B cell (primary cell): ENCODE data around the gene GPR35. TPM values are rescaled to one million over a fixed set of nuclear protein-coding genes. Genes with fewer than 3 reads are reported as not detected.

Experiments
- ATAC-seq: fragments of 200-7000 bp; cut with Tn5 transposase; one replicate; pipeline ENCODE4 v1.10.0; 2021; ENCODE audit warnings: low read depth, mild to moderate bottlenecking, moderate number of reproducible peaks, moderate library complexity
- CTCF ChIA-PET: fragments of 350-600 bp; sonication (Branson Sonifier 250); formaldehyde crosslinking; loops from one replicate; lab custom pipeline; 2021; ENCODE audit warnings: antibody characterized with exemption, inconsistent platforms; lab: Charles Lee
- POLR2A ChIA-PET: fragments of 350-600 bp; sonication (Branson Sonifier 250); formaldehyde crosslinking; loops from one replicate; lab custom pipeline; 2021; ENCODE audit warnings: antibody characterized with exemption; lab: Charles Lee
- DNase-seq: peaks from one replicate; pipeline ENCODE4 v3.0.0; 2013
- H2AFZ ChIP-seq: 2 replicates; pipeline ENCODE4 v1.6.1; 2012; ENCODE audit warnings: mild to moderate bottlenecking, low read depth, low read length; ENCODE audit not compliant: insufficient read depth, poor library complexity, severe bottlenecking
- H3K27ac ChIP-seq, 2 donors: 1 replicate in 1 of 2; 2 replicates in 1 of 2; pipeline ENCODE4 v1.5.1; 2012 to 2013; ENCODE audit warnings: low read length in 2 of 2, mild to moderate bottlenecking in 2 of 2, moderate library complexity in 1 of 2
- H3K27me3 ChIP-seq, 4 experiments: fragments of 200-600 bp in 1 of 4; sonication (generic) in 1 of 4; replicated peaks in 1 of 4; 1 replicate in 2 of 4; 2 replicates in 2 of 4; pipeline versions ENCODE4 v1.6.1 to v1.7.0; 2013 to 2016; ENCODE audit warnings: low read length in 3 of 4, mild to moderate bottlenecking in 2 of 4, mixed read lengths in 1 of 4, moderate library complexity in 1 of 4; ENCODE audit not compliant: insufficient read depth in 4 of 4, control insufficient read depth in 3 of 4; ENCODE audit errors: control extremely low read depth in 1 of 4
- H3K36me3 ChIP-seq, 2 experiments: replicated peaks in 1 of 2; 1 replicate in 1 of 2; 2 replicates in 1 of 2; pipeline versions ENCODE4 v1.6.1 to v1.7.1; 2013; ENCODE audit warnings: low read length in 1 of 2; ENCODE audit not compliant: insufficient read depth in 2 of 2, control insufficient read depth in 1 of 2; ENCODE audit errors: control extremely low read depth in 1 of 2, extremely low read depth in 1 of 2
- H3K4me1 ChIP-seq, 2 donors: fragments of 200-600 bp in 1 of 2; sonication (generic) in 1 of 2; 1 replicate in 1 of 2; 2 replicates in 1 of 2; pipeline versions ENCODE4 v1.5.1 to v1.6.1; 2013 to 2017; ENCODE audit warnings: low read length in 2 of 2; ENCODE audit not compliant: control insufficient read depth in 2 of 2, insufficient read depth in 2 of 2
- H3K4me2 ChIP-seq: replicated peaks from 2 replicates; pipeline ENCODE3; 2012; ENCODE audit warnings: mild to moderate bottlenecking, low read depth, low read length; ENCODE audit not compliant: poor library complexity, severe bottlenecking
- H3K4me3 ChIP-seq, 5 experiments: fragments of 200-600 bp in 1 of 5; sonication (generic) in 1 of 5; 1 replicate in 3 of 5; 2 replicates in 2 of 5; pipeline versions ENCODE4 v1.5.1 to v1.7.0; 2011 to 2016; ENCODE audit warnings: low read length in 4 of 5, mild to moderate bottlenecking in 4 of 5, low read depth in 2 of 5, control low read depth in 1 of 5, moderate library complexity in 1 of 5; ENCODE audit not compliant: insufficient read depth in 1 of 5; ENCODE audit errors: control extremely low read depth in 1 of 5, extremely low read depth in 1 of 5
- H3K79me2 ChIP-seq: fragments of 200-600 bp; sonication (generic); one replicate; pipeline ENCODE4 v1.6.0; 2016; ENCODE audit warnings: low read length; ENCODE audit not compliant: control insufficient read depth, insufficient read depth
- H3K9ac ChIP-seq: fragments of 200-600 bp; sonication (generic); 2 replicates; pipeline ENCODE4 v1.6.1; 2017; ENCODE audit warnings: mild to moderate bottlenecking, low read length, moderate library complexity
- H3K9me3 ChIP-seq, 3 donors: one replicate each; pipeline versions ENCODE4 v1.6.1 to v1.7.1; 2013; ENCODE audit warnings: low read length in 2 of 3; ENCODE audit not compliant: control insufficient read depth in 2 of 3, insufficient read depth in 1 of 3; ENCODE audit errors: control extremely low read depth in 1 of 3
- H4K20me1 ChIP-seq: 2 replicates; pipeline ENCODE4 v1.6.0; 2012; ENCODE audit warnings: mild to moderate bottlenecking, low read length; ENCODE audit not compliant: insufficient read depth, control insufficient read depth, poor library complexity, severe bottlenecking
- H3K27ac Mint-ChIP-seq: one replicate; pipeline ENCODE4 v1.8.0; 2021; ENCODE audit warnings: mixed read lengths
- H3K27me3 Mint-ChIP-seq: one replicate; pipeline ENCODE4 v1.8.0; 2021; ENCODE audit warnings: mixed read lengths
- H3K4me1 Mint-ChIP-seq: one replicate; pipeline ENCODE4 v1.8.0; 2021; ENCODE audit warnings: mixed read lengths
- H3K4me3 Mint-ChIP-seq: one replicate; pipeline ENCODE4 v1.8.0; 2021; ENCODE audit warnings: mixed read lengths
- H3K9me3 Mint-ChIP-seq: one replicate; pipeline ENCODE4 v1.8.0; 2022; ENCODE audit warnings: mixed read lengths; ENCODE audit not compliant: insufficient read depth
- CTCF ChIP-seq: fragments of 200-600 bp; IDR thresholded peaks from one replicate; pipeline ENCODE4 v1.8.0; 2022; ENCODE audit warnings: antibody characterized with exemption, mild to moderate bottlenecking
- EZH2 ChIP-seq: IDR thresholded peaks from 2 replicates; pipeline ENCODE4 v1.6.1; 2012; ENCODE audit warnings: borderline replicate concordance, low read depth, mild to moderate bottlenecking, moderate library complexity, low read length; ENCODE audit not compliant: insufficient read depth, poor library complexity, severe bottlenecking
- WGBS: methylation state at CpG from one replicate; pipeline ENCODE4 v1.1.5; 2013; ENCODE audit warnings: missing lambda C conversion rate; ENCODE audit not compliant: insufficient coverage; 5-methylcytosine and 5-hydroxymethylcytosine counted together
- intact Hi-C: fragments of 100-400 bp; cut with micrococcal nuclease; formaldehyde crosslinking; loops from one replicate; pipeline ENCODE4 v1.10.0; 2022
- polyA plus RNA-seq: library from polyadenylated mRNA; depleted of rRNA; stranded (reverse); fragments of >200 nt; gene quantifications from 2 replicates; pipeline ENCODE4 v1.2.3, GENCODE V29; 2012
- total RNA-seq, 2 donors: library from RNA; stranded (reverse); fragments of 120-200 nt in 1 of 2; gene quantifications; 1 replicate in 1 of 2; 2 replicates in 1 of 2; pipeline versions ENCODE4 v1.2.3 to v1.2.4, GENCODE V29; 2013 to 2022

Gene GPR35
- total and polyA plus RNA-seq, 2 donors (not counting 1 experiment from before 2014, with no cell fraction given): 1.8 to 9.6 TPM

- H2AFZ ChIP-seq: no peak overlapping the region
- no peaks in the 10 kb centered on the region for H3K79me2 ChIP-seq
- POLR2A ChIA-PET: no interaction called here
- Mint-ChIP-seq H3K9me3 (peaks cover 4% of the 10 kb centered on the region), H3K27me3 (peaks cover 3% of the 10 kb centered on the region), H3K4me1 (no peaks in the 10 kb centered on the region), H3K27ac (no peak overlapping the region), H3K4me3 (no peak overlapping the region)
- TF ChIP-seq EZH2: no peak
- TF ChIP-seq CTCF: no peak
- H3K4me3 ChIP-seq: no peak overlapping the region
- no peak for DNase-seq
- no peaks in the 10 kb centered on the region for H3K27me3 ChIP-seq
- H3K27ac ChIP-seq: no peak overlapping the region
- WGBS: 84% methylated on average over 6 of the region's 6 CpGs
- no peaks in the 10 kb centered on the region for H3K4me1 ChIP-seq
- H3K4me2 ChIP-seq: no peak overlapping the region
- no peaks in the 10 kb centered on the region for H4K20me1 ChIP-seq
- CTCF ChIA-PET: no interaction called here
- ATAC-seq: no peak
- intact Hi-C loops: no loop called here
- H3K9ac ChIP-seq: no peak overlapping the region
- H3K36me3 ChIP-seq: no peaks in the 10 kb centered on the region
- peaks cover 0 to 41% (median 17%) of the 10 kb centered on the region in 3 donors for H3K9me3 ChIP-seq
Measured at GRCh38 chr2:240635121-240635997, 10.1 kb downstream of the GPR35 start.

GRCh38 chr2:240635998-240636547 is 10.8 kb downstream of the GPR35 start:
- TF ChIP-seq EZH2 (no peak), CTCF (no peak)
- peaks cover 3% of the 10 kb centered on the region for H3K27me3 Mint-ChIP-seq
- Histone ChIP-seq H3K9me3 (peaks cover 0 to 43% (median 17%) of the 10 kb centered on the region in 3 donors), H2AFZ (no peak overlapping the region), H3K27ac (no peak overlapping the region), H3K4me2 (no peak overlapping the region), H3K79me2 (no peaks in the 10 kb centered on the region), H3K4me1 (no peaks in the 10 kb centered on the region), H3K9ac (no peak overlapping the region), H3K4me3 (no peak overlapping the region), H3K36me3 (no peaks in the 10 kb centered on the region), H3K27me3 (no peaks in the 10 kb centered on the region), H4K20me1 (no peaks in the 10 kb centered on the region)
- no peak overlapping the region for H3K4me3 Mint-ChIP-seq
- no peaks in the 10 kb centered on the region for H3K4me1 Mint-ChIP-seq
- peaks cover 4% of the 10 kb centered on the region for H3K9me3 Mint-ChIP-seq
- ChIA-PET POLR2A (no interaction called here), CTCF (no interaction called here)
- H3K27ac Mint-ChIP-seq: no peak overlapping the region
- DNase-seq (no peak), ATAC-seq (no peak)
- WGBS: 86% methylated on average over 2 of the region's 3 CpGs
- intact Hi-C loops: no loop called here
